Kidney (tissue), 14 donors: Measurements from ENCODE around the gene APLN. TPM values are rescaled to one million over a fixed set of nuclear protein-coding genes. Genes with fewer than 3 reads are reported as not detected.

Source experiments
- DNase-seq, 5 donors: peaks; one replicate each; pipeline ENCODE4 v3.0.0-alpha.2; 2013 to 2020
- FAIRE-seq: peaks from 2 replicates; lab custom pipeline; 2012; peaks lifted over from hg19 to GRCh38; lab: Jason Lieb, UNC
- H3K27ac ChIP-seq, 2 donors: one replicate each; pipeline ENCODE4 v1.7.0; 2013; ENCODE audit warnings: low read depth in 2 of 2, low read length in 2 of 2, inconsistent platforms in 1 of 2
- H3K27me3 ChIP-seq: one replicate; pipeline ENCODE4 v1.7.1; 2013; ENCODE audit warnings: low read length, inconsistent platforms; ENCODE audit not compliant: control insufficient read depth, insufficient read depth
- H3K36me3 ChIP-seq, 3 donors: one replicate each; pipeline versions ENCODE4 v1.7.0 to v1.7.1; 2013; ENCODE audit warnings: low read length in 3 of 3, control low read depth in 1 of 3, inconsistent platforms in 1 of 3; ENCODE audit not compliant: insufficient read depth in 3 of 3, control insufficient read depth in 2 of 3
- H3K4me1 ChIP-seq, 3 donors: one replicate each; pipeline versions ENCODE4 v1.7.0 to v1.7.1; 2013; ENCODE audit warnings: low read length in 3 of 3, inconsistent platforms in 1 of 3, low read depth in 1 of 3; ENCODE audit not compliant: control insufficient read depth in 2 of 3, insufficient read depth in 2 of 3
- H3K4me3 ChIP-seq, 3 donors: one replicate each; pipeline versions ENCODE4 v1.7.0 to v1.8.1; 2013; ENCODE audit warnings: low read length in 3 of 3, control low read depth in 1 of 3, inconsistent platforms in 1 of 3
- H3K9ac ChIP-seq, 3 donors: one replicate each; pipeline versions ENCODE4 v1.7.0 to v1.7.1; 2013; ENCODE audit warnings: low read length in 3 of 3, control low read depth in 1 of 3, inconsistent platforms in 1 of 3
- H3K9me3 ChIP-seq, 3 donors: one replicate each; pipeline versions ENCODE4 v1.7.0 to v1.7.1; 2013; ENCODE audit warnings: low read length in 3 of 3, control low read depth in 1 of 3, inconsistent platforms in 1 of 3; ENCODE audit not compliant: control insufficient read depth in 2 of 3, insufficient read depth in 1 of 3
- intact Hi-C: fragments of 100-400 bp; cut with DNase I; formaldehyde crosslinking; loops from one replicate; pipeline ENCODE4 v1.11.1; 2022
- polyA plus RNA-seq: library from polyadenylated mRNA; stranded (reverse); fragments of 350-450 nt; fragmentation: Illumina TruSeq; extraction: RNeasy Lipid Tissue Mini Kit (QIAGEN cat#74804); gene quantifications from one replicate; pipeline ENCODE4 v1.2.3, GENCODE V29; 2014; ENCODE audit warnings: low read depth, low replicate concordance; ENCODE audit not compliant: insufficient read depth
- total RNA-seq: library from RNA; stranded (reverse); fragmentation: NEBNext Ultra II Directional; extraction: Animal tissue kit (Norgen Biotek cat#: 25700); gene quantifications from one replicate; pipeline ENCODE4 v1.2.1, GENCODE V29; 2021
- TF ChIP-seq, protein P1 (sequence below): IDR thresholded peaks from 3 replicates; pipeline ENCODE4 v1.5.1; 2012; ENCODE audit warnings: mild to moderate bottlenecking, moderate library complexity, borderline replicate concordance; ENCODE audit not compliant: insufficient read depth; ENCODE audit errors: extremely low read depth
- donor health status: control.
- donor health status: control.
- donor health status: control.
- donor health status: control.
- donor health status: control.
- donor health status: DM: yes; HTN: yes; CAD: no.
- donor health status: Normal renal cell carcinoma (clear cell type).

The APLN gene
- total and polyA plus RNA-seq, 2 donors from 2014 or later, result 0.31 to 9.9 TPM

DNA sequence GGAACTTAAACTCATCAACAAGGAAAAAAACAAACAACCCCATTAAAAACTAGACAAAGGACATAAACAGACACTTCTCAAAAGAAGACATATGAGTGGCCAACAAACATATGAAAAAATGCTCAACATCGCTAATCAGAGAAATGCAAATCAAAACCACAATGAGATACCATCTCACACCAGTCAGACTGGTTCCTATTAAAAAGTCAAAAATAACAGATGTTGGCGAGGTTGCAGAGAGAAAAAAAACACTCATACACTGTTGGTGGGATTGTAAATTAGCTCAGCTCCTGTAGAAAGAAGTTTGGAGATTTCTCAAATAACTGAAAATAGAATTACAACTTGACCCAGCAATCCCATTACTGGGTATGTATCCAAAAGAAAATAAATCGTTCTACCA lies 28.7 kb downstream of the APLN start:
- H3K4me3 ChIP-seq, result no peak overlapping the region
- no peaks in the 10 kb centered on the region for H3K4me1 ChIP-seq
- no peaks in the 10 kb centered on the region for H3K27me3 ChIP-seq
- no peak overlapping the region for H3K27ac ChIP-seq
- intact Hi-C loops, result no loop called here
- no peaks in the 10 kb centered on the region for H3K9me3 ChIP-seq
- H3K36me3 ChIP-seq, result no peaks in the 10 kb centered on the region
- TF ChIP-seq, protein P1, sequence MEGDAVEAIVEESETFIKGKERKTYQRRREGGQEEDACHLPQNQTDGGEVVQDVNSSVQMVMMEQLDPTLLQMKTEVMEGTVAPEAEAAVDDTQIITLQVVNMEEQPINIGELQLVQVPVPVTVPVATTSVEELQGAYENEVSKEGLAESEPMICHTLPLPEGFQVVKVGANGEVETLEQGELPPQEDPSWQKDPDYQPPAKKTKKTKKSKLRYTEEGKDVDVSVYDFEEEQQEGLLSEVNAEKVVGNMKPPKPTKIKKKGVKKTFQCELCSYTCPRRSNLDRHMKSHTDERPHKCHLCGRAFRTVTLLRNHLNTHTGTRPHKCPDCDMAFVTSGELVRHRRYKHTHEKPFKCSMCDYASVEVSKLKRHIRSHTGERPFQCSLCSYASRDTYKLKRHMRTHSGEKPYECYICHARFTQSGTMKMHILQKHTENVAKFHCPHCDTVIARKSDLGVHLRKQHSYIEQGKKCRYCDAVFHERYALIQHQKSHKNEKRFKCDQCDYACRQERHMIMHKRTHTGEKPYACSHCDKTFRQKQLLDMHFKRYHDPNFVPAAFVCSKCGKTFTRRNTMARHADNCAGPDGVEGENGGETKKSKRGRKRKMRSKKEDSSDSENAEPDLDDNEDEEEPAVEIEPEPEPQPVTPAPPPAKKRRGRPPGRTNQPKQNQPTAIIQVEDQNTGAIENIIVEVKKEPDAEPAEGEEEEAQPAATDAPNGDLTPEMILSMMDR, result no peak
- no peak for DNase-seq
- no peak overlapping the region for H3K9ac ChIP-seq
- FAIRE-seq, result no peak

DNA sequence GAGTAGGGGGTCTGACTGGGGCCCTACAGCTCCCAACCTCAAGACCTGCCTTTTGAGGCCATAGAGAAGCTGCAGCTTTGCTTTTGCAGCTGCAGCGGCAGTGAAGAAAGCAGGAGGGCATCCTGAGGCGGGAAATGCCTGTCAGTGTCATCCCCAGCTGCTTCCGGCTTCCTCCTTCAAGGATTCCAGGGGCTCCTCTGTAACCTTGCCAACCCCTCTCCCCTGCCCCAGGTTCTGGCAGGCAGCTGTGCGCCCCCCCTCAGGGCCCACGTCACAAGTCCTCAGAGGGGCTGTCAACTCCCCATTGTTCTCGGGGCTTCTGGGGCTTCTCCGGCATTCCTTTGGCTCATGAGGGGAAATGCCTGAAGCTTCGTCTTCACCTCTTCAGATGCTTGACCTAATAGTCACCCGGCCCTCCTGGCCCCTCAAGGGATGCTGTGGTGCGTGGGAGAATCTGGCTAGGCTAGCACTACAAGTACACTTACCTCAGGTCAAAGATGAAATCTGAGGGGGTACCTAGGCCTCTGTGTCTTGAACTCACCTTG lies 31.9 kb downstream of the APLN start:
- intact Hi-C loops, result no loop called here
- DNase-seq, result peak in 2 of 5 donors; percentile 24 to 50
- TF ChIP-seq, protein P1, result no peak
- H3K36me3 ChIP-seq, result no peaks in the 10 kb centered on the region
- H3K27me3 ChIP-seq, result no peaks in the 10 kb centered on the region
- H3K9me3 ChIP-seq, result no peaks in the 10 kb centered on the region
- H3K4me1 ChIP-seq, result no peaks in the 10 kb centered on the region
- H3K9ac ChIP-seq, result no peak overlapping the region
- no peak for FAIRE-seq
- no peak overlapping the region for H3K27ac ChIP-seq
- H3K4me3 ChIP-seq, result no peak overlapping the region

DNA sequence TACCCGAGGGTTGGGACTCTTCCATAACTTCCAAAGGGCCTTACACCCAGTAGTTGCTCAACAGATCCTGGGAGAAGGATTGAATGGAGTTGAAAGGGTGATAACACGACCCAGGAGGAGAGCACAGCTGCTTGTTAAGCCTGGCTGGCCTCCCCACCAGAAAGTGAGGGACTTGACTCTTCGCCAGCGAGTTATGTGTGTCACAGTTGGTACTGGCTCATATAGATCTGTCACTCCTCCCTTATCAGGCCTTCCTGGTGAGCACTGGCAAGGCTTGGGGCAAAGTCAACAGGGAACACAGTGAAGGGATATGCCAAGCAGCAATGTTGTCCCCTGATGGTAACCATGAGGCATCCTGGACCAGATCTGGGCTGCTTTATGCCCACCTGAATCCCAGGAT lies 35.8 kb downstream of the APLN start:
- TF ChIP-seq, protein P1, result no peak
- DNase-seq (no peak), FAIRE-seq (no peak)
- H3K9me3 ChIP-seq, result no peaks in the 10 kb centered on the region
- no peak overlapping the region for H3K9ac ChIP-seq
- H3K27ac ChIP-seq, result no peak overlapping the region
- H3K36me3 ChIP-seq, result no peaks in the 10 kb centered on the region
- intact Hi-C loops, result no loop called here
- H3K27me3 ChIP-seq, result no peaks in the 10 kb centered on the region
- no peaks in the 10 kb centered on the region for H3K4me1 ChIP-seq
- H3K4me3 ChIP-seq, result no peak overlapping the region

DNA sequence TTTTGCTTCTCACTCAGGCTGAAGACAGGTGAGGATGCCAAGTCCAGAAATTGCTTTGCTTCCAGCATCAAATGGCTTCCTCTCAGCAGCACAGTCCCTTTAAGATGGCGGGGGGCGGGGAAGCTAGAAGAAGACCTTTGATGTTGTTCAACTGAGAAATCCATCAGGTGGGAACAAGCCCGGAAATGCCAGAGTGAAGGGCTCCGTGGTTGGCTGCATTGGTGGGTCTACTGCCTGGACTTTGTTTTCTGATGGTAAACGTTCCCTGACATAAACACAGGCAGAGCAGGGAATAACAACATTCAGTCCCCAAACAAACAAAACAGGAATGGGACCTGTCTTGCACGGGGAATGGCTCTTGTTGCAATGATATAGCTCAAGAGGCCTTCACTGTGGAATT lies 37.3 kb downstream of the APLN start:
- H3K27me3 ChIP-seq, result no peaks in the 10 kb centered on the region
- H3K9ac ChIP-seq, result no peak overlapping the region
- intact Hi-C loops, result no loop called here
- DNase-seq (peak in 1 of 5 donors; percentile 39), FAIRE-seq (no peak)
- H3K9me3 ChIP-seq, result no peaks in the 10 kb centered on the region
- no peaks in the 10 kb centered on the region for H3K4me1 ChIP-seq
- H3K4me3 ChIP-seq, result no peak overlapping the region
- TF ChIP-seq, protein P1, result no peak
- H3K27ac ChIP-seq, result no peak overlapping the region
- no peaks in the 10 kb centered on the region for H3K36me3 ChIP-seq
